Activated CD8-positive, alpha-beta memory T cell treated with anti-CD3 and anti-CD28 coated beads, Interleukin-2, amount 50 U/mL, for 48 hours (primary cell): ENCODE data around the gene SP100.
"Not testable (repeated sequence)": the region's sequence is repeated elsewhere in the genome, so short reads cannot be mapped to it uniquely, and the experiment has no call there.

Source experiments
- DNase-seq: peaks from one replicate; pipeline ENCODE4 v3.0.0-alpha.2; 2020

SP100 gene

GRCh38 chr2:230416061-230416721 is at the start of gene SP100:
SP100 (plus strand) TSS chr2:230416201; CDS start chr2:230416297, 96 bp downstream.
- DNase-seq, result peak; percentile 83

DNA sequence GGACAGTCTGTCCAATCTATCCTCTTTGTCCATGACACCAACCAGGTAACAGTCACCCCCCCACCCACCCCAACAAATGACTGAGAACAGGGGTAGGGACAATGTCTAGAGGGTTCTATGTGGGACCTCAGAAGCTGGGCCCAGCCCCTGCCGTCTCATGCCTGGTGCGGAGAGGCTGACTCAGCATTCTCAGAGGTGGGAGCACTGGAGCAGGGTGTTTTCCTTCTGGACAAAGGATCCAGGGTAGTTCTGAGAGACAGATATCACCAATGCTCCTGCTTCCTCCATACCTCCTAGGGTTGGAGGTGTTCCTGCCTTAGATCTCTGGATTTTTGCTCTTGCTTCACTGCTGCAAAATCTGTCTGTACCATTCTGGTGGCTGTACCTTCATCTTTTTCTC is 33.9 kb upstream of the SP100 start:
- DNase-seq, result no peak

GRCh38 chr2:230383453-230383852 is 32.5 kb upstream of the SP100 start:
- DNase-seq, result no peak

GRCh38 chr2:230384986-230385385 is 31.0 kb upstream of the SP100 start:
- DNase-seq, result no peak

DNA sequence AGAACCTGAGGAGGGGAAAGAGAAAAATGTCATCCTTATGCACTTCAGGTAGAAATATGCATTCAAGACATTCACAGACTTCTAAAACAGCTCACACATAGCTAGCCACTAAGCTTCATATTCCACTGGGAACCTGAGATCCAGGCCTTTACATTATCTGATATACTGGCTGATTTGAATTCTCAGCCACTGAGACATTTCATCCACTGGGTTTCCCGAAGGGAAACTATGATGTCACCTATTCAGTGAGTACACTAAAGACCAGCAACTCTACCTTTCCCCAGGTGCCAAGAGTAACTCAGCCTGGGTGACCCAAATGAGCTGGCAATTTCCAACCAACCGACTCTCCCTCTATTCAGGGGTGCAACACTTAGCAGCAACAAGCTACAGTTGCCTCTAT is 21.7 kb upstream of the SP100 start:
- DNase-seq, result no peak

GRCh38 chr2:230398698-230399097 is 17.3 kb upstream of the SP100 start:
- not testable (repeated sequence) for DNase-seq

DNA sequence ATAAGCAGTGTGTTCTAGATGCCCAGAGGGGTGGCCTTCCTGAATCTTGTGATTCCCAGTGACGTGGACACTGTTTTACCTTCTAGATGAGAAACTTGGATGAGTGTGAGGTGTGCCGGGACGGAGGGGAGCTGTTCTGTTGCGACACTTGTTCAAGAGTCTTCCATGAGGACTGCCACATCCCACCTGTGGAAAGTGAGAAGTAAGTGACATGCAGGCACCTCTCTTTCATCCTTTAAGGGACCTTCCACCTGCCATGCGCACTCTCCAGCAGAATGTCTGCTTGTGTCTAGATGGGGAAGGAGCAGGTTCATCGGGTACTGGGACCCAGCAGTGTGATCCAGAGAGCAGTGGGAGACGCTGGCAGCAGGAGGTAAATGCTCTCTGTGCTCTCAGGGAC is 16.0 kb upstream of the SP100 start:
- no peak for DNase-seq

DNA sequence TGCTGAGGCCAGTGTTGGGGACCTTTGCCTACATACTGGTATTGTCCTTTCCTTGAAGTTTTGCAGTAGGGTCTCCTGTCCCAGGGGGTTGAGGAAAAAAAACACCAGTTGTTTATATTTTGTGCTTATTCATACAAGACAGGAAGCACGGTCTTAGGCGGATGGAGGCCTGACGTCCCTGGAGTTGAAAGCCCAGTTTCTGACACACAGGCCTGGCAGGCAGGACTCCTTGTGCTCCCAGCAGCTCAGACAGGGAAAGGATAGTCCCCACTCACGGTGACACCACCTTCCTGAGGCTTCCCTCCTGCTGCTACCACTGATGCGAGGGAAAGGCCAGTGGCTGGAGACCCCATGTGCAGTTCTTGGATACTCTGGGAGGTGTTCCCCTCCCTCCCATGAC is 15.5 kb upstream of the SP100 start:
- no peak for DNase-seq

- DNase-seq, result not testable (repeated sequence)
Observed at GRCh38 chr2:230401026-230401425, 15.0 kb upstream of the SP100 start.

DNA sequence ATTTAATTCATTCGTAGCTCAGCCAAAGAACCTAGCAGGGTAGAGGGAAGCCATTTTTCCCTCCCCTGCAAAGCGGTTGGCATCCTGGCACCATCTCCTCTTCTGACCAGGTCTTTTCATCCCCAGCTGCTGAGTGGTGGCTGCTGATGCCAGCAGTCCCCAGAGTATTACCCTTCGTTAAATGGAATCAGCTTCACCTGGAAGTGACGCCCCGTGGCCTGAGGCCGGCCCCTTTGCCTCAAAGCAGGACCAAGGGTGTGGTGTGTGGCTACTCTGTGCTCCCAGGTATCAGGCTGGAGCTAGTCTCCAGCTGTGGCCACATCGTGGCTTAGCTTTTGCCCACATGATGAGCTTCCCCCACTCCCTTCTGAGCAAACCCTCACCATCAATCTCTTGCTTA is 12.3 kb upstream of the SP100 start:
- no peak for DNase-seq

DNA sequence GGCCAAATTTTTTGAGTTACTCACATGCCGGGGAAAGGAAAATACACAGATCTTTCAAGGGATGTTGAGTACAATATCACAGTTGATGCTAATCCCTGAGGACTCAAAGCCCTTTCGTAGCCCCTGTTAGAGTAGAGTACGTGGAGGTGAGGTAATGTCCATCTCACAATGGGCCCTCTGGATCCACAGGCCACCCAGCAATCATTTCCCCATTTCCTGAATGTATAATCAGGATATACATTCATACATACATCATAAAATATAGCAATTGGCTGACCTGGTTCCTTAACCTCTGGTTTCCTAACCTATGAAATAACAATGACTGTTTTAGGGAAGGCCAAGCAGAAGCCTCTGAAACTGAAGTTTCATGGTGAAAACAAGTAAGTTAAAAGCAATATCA is 10.2 kb upstream of the SP100 start:
- DNase-seq, result no peak

DNA sequence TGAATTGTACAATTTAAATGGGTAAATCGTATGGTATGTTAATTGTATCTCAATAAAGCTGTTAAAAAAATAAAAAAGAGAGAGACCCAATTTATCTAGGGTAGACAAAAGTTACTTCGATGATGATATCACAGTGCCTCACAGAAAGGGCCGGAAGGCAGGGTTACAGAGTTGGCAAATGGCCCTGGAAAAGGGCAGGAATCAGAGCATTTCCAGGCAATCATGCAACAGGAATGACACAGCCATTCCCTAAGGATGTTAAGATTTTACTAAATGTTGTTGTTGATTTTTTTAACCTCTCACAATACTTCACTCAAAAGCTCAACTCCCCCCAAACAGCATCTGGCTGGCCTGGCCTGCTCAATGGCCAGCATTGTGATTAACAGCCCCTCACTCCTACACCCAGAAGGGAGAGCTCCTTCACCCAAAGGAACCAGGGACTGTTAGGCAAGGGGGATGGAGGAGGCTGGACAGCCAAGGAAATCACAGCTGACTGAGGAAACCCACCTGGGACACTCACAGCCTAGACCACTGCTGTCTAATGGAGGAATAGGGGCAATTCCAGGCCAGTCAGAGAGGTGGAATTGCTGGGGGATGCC is 7.7 kb upstream of the SP100 start:
- DNase-seq, result no peak

DNA sequence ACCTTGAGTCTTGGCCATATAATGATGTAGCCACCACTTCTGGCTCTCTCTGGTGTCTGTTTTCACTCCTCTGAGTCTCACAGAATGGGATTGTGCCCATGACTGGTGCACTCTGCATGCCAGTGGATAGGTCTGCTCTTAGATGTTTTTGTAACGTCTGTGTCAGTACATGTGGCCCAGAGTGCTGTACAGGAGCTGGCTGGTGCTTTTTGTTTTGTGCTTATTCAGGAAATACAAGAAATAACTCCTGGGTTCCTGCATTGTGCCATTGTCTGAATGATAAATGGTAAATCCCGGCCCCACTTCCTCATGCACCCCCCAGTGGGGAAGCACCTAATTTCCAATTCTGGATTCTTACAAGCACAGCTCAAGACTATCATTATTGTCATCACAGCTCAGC is 6.7 kb upstream of the SP100 start:
- DNase-seq, result not testable (repeated sequence)

DNA sequence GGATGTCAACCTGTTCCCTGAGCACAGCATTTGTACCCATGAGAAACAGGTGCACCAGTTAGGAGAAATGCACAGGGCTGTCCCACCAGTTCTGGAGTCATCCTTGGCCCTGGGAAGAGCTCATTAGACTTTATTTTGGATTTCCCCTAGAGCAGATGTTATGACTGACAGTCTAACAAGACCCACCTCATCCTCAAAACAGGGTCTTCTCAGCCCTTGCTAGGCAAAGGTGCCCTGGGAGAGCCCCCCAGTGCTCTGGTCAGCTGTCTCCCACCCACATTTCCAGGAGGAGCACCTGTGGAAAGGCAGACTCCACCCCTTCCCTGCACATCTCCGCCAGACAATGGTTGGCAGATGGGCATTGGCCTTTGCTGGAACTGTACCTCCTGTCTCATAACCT is 5.7 kb upstream of the SP100 start:
- DNase-seq, result no peak

DNA sequence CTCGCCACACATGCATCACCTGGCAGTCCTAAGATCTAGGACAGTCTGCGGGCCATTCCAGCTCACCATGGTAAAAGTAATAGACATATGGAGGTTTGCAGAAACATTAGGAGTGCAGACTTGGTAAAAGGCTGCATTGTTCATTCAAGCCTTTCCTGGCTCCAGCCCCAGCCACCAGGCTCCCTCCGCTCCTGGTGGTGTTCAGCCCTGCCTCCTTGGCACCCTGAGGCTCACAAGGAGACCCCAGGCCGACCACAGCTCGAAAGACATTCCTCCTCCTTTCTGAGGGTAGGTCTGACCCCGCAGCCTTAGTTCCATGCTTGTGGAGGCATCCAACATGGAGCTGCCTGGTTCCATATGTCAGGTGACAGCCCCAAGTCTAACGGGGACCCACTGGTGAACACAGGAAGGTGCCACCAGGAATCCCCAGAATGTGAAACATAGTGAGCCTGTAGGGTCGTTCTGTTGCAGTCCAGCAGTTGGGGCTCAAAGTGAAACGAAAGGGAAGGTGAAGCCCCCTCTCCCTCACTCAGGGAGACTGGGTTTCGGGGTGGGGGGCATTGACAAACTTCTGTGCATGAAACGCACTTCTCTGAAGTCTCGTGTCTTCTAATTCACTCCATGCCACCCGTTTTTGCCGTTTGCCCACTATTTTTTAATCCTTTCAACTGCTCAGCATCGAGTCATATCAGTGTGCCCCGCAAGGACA is 5.0 kb upstream of the SP100 start:
- DNase-seq, result no peak

DNA sequence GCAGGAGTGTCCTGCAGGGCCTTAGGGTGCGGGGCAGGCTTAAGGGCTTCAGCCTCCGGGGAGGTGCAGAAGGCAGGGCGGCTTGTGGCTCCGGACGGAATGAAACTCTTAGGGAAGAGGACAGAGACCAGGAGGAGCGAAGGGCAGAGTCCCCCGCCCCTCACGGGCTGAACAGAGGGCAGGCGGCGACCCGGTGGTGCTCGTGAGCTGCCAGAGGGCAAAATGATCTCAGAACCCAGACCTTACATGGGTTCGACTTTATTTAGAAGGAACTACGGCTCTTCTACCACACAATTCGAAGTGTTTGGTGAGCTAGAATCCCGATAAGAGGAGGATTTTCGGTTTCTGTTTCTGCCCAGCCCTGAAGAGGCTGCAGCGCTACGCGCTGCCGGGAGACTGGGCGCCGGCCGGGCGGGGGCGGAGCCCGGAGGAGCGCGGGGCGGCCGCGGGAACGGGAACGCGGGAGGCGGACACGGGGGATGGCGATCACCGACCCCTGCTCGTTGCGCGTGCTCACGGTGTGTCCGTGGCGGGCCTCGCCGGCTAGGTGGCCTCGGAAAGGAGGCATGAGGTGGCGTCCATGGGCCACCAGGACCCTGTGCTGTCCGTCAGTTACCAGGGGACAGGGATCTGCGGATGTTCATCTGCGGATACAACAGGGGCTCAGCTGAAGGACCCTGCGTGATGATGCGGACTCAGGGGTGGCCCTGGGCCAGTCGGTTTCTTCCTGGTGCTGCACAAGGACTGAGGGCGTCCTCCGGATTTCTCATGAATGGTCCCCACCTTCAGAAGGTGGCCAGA is 4.2 kb upstream of the SP100 start:
- peak; percentile 82 for DNase-seq

GRCh38 chr2:230412371-230412711 is 3.7 kb upstream of the SP100 start:
- DNase-seq, result no peak

DNA sequence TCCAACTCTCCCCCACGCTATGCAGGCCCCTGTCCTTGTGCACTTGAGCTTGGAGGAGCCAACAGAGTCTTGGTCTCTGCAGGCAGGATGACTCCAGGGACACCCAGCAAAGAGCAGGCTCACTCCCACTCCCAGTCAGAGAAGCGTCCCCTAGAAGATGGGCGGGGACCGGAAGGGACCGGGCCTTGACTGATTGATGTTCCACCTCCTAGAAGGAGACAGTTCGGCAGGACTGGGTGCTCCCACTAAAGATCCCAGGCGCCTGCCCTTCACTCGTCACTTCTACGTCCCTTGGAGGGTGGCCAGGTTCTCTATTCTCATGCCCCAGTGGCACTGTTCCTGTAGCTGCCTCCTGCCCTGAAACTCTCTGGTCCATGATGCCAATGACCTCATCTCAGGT is 3.2 kb upstream of the SP100 start:
- no peak for DNase-seq

GRCh38 chr2:230413479-230413878 is 2.5 kb upstream of the SP100 start:
- DNase-seq, result no peak

GRCh38 chr2:230414302-230414701 is 1.7 kb upstream of the SP100 start:
- no peak for DNase-seq

DNA sequence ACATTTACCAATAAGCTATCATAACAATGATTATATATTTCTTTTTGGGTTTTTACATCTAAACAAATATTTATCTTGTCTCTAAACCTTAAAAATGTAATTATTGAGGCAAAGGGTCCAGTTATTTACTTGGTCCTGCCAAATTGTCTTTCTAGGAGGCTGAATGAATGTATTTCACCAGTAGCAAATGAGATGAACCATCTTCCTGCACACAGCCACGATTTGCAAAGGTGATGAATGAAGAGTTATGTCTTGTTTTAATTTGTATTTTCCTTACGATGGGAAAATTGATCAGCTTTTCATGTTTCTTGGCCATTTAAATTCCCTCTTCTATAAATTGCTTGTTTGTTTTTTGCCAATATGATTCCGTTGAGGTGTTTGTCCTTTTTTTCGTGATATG is 1.4 kb downstream of the SP100 start:
- DNase-seq, result no peak

DNA sequence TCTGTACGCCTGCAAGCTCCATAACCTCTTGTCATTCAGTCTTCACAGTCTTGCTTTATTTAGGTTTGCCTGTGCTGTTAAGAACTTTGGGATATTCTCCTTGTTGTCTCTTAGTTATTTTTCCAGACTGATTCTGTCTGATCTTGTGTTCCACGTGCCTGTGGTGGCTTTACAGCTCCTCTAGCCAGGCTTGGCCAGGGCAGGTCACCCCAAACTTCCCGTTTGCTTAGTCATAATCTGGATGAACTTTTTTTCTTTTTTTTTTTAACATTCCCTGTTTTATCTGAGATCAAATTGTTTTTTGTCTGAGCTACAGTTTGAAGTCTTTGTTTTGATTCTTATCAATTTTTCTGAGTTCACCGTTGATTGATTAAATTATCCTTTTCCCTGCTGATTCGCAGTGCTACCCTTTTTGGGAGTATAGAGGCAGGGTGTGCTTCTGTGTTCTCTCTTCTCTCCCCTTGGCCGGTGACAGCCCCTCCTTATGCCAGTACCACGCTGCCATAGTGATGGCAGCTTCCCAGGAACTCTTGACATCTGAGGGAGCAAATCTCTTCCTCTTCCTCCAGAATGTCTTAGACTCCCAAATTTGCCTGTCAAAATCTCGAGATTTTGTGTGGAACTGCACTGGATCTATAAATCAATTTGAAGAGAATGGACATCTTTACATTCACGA is 2.5 kb downstream of the SP100 start:
- DNase-seq, result no peak

GRCh38 chr2:230419181-230419580 is 3.2 kb downstream of the SP100 start:
- no peak for DNase-seq
